ENCODE data around the gene DMD.

The DMD gene

GRCh38 chrX:31215277-31215815 is 1996.0 kb downstream of the DMD start:
- no peak for DNase-seq

GRCh38 chrX:31213941-31214340 is 1997.4 kb downstream of the DMD start:
- DNase-seq = no peak

GRCh38 chrX:31212856-31213748 is 1998.2 kb downstream of the DMD start:
- DNase-seq = no peak

GRCh38 chrX:31209005-31209628 is 2002.2 kb downstream of the DMD start:
- DNase-seq = peak; percentile 81

- DNase-seq = no peak
Observed at GRCh38 chrX:31201503-31201902, 2009.8 kb downstream of the DMD start.

GRCh38 chrX:31200430-31200829 is 2010.9 kb downstream of the DMD start:
- no peak for DNase-seq

GRCh38 chrX:31199840-31200114 is 2011.6 kb downstream of the DMD start:
- DNase-seq = no peak

GRCh38 chrX:31199056-31199839 is 2012.1 kb downstream of the DMD start:
- DNase-seq = no peak

- no peak for DNase-seq
Observed at GRCh38 chrX:31190221-31190975, 2021.0 kb downstream of the DMD start.

- DNase-seq = no peak
Observed at GRCh38 chrX:31186693-31187338, 2024.5 kb downstream of the DMD start.

GRCh38 chrX:31185884-31186283 is 2025.5 kb downstream of the DMD start:
- DNase-seq = no peak

GRCh38 chrX:31181377-31182000 is 2029.9 kb downstream of the DMD start:
- no peak for DNase-seq

- no peak for DNase-seq
Observed at GRCh38 chrX:31179203-31179602, 2032.1 kb downstream of the DMD start.

GRCh38 chrX:31178769-31179125 is 2032.6 kb downstream of the DMD start:
- DNase-seq = no peak

- no peak for DNase-seq
Observed at GRCh38 chrX:31178064-31178768, 2033.1 kb downstream of the DMD start.

GRCh38 chrX:31170792-31171191 is 2040.6 kb downstream of the DMD start:
- DNase-seq = no peak

- DNase-seq = no peak
Observed at GRCh38 chrX:31168551-31168950, 2042.8 kb downstream of the DMD start.

- DNase-seq = no peak
Observed at GRCh38 chrX:31166832-31167231, 2044.5 kb downstream of the DMD start.

GRCh38 chrX:31166416-31166815 is 2044.9 kb downstream of the DMD start:
- peak; percentile 3 for DNase-seq

- peak; percentile 26 for DNase-seq
Observed at GRCh38 chrX:31165241-31166035, 2045.9 kb downstream of the DMD start.

All from fibroblast of skin of back (primary cell).